NCI-H2029 treated with DMSO at 0.1 percent for 48 hours (cell line): ENCODE results near the gene KDM4F.

Experiments
- DNase-seq: peaks from one replicate; lab custom pipeline; 2025; lab: John Stamatoyannopoulos, UW

KDM4F gene

DNA sequence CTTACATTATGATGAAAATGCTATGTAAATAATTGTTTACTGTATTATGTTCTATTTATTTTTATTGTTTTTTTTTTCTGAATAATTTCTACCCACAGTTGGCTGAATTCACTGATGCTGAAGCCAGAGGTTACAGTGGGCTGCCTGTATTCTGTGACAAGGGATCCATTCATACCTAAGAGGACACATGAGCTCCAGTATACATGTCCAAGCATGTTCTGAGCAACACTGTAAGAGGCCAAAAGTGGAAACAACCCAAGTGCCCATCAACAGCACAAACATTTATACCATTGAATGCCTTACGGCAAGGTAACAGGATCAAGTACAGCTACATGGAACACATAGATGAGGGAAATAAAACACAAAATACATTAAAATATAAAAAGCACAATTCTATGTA lies 16.1 kb downstream of the KDM4F start:
- no peak for DNase-seq

DNA sequence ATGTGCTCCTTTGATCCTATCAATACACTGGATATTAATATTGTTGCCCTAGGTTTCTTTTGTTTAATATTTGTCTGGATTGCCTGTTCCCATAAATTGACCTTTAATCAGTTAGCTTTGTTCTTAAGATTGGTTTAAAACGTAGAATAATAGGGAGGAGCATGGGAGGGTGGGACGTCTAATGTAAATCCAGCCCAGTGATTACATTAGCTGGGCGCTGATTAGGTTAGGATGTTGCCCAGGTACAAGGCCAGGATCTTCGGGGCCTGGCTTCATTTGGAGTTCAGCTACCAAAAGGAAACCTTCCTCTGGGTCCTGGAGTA lies 17.5 kb downstream of the KDM4F start, which contains the start of gene SRSF8:
TSS of gene SRSF8 (plus strand) at position 204 of the 323 bp plus-strand sequence. CDS start 308 bp downstream, outside the sequence.
- DNase-seq: no peak

DNA sequence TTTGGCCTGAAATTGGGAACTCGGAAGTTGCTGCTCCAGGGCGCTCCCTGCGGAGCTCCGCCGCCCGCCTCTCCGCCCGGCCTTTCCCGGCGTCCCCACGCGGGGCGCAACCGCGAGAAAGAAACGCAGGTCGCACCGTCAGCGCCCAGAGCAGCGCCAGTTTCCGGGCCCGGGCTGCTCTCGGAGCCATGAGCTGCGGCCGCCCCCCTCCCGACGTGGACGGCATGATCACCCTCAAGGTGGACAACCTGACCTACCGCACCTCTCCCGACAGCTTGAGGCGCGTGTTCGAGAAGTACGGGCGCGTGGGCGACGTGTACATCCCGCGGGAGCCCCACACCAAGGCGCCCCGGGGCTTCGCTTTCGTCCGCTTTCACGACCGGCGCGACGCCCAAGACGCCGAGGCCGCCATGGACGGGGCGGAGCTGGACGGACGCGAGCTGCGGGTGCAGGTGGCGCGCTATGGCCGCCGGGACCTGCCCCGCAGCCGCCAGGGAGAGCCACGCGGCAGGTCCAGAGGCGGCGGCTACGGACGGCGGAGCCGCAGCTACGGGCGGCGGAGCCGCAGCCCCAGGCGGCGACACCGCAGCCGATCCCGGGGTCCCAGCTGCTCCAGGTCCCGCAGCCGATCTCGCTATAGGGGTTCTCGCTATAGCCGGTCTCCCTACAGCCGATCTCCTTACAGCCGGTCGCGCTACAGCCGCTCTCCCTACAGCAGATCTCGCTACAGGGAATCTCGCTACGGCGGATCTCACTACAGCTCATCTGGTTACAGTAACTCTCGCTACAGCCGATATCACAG lies 18.0 kb downstream of the KDM4F start:
- DNase-seq: peak; percentile 46

DNA sequence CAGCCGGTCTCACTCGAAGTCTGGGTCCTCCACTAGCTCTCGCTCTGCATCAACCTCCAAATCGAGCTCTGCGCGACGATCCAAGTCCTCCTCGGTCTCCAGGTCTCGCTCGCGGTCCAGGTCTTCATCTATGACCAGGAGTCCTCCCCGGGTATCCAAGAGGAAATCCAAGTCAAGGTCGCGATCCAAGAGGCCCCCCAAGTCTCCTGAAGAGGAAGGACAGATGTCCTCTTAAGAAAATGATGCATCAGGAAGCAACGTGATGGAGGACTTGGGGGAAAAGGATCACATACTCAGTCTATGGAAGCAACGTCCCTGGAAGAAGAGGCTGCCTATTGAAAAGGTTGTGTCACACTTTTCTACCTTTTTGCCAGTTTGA lies 18.6 kb downstream of the KDM4F start:
- peak; percentile 57 for DNase-seq

DNA sequence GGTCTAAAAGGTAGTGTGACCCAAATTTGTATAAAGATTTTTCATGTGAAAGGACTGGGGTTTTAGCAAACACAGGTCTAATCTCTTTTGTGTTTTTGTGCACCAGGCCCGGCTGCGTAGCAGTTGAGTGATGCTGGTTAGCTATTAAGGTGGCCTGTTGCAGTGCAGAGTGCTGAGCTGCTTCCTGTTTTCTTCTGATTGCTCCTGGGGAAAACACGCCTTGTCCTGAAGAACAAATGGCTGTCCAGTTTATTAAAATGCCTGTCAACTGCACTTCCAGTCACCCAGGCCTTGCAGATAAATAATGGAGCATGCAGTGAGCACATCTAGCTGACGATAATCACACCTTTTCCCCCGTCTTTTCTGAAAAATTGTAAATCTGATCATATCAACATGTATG lies 19.3 kb downstream of the KDM4F start:
- DNase-seq: peak; percentile 89

DNA sequence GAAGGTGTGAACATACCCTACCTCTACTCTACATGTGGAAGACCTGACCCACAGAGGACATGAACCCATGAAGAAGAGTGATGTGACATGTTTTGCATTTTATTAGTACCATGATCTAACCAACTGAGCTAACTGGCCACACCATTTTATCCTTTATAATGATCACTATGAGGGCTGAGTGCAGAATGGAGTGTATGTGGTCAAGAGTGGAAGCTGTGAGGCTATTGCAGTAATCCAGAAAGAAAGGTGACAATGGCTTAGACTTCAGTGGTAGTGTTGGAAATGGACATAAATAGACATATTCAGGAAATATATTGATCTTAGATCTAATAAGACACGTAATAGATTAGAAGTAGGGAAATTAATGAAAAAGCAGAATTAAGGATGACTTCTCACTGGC lies 21.2 kb downstream of the KDM4F start:
- no peak for DNase-seq

DNA sequence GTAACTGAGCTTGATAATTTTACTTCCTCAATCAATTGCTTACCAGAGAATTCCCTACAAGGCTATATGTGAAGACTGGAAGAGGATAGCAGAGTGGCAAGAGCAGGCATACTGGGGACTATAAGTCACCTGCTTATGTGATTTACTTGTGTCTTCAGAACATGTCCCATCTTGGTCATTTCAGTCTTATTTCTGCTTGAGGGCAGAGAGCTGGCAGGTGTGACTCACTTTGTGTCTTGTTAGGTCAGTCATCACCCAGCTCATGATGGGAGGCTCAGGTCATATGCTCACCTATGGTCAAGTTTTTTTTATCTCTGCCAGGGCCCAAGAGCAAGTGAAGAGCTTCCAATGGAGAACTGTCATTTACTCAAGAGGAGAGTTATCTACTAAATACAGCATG lies 23.7 kb downstream of the KDM4F start:
- no peak for DNase-seq

DNA sequence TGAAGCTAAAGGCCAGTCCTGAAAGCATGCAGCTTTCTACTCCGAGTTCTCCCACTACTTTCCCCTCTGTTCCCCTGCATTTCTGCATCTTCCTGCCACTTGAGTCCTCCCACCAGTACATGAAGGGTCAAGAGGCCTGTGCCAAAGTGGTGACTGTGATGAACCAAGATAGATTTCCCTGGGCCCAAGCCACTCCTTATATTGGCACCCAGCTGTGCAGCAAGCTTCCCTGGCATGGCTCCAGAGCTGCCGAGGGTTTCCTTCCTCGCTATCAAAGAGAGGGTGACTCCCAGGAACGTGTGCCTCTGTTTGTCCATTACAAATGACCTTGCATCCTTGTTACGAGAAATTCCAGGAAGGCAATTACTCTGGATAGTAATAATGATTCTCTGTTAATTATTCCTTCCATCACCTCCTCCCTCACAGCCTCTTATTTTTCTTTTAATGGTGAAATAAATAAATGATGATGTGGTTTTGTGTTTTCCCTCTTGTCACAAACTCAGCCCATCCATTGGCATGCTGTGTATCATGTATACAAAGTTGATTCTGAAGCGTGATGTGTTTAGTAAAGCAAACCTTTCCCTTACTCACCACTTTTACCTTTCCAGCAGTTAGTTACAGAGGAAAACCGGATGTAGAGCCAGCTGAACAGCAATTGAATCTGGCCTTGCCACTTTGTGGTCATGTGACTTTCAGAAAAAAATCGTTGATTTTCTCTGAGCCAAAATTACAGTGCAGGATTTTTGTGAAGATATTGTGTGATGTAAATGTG lies 25.8 kb downstream of the KDM4F start:
- peak; percentile 25 for DNase-seq

DNA sequence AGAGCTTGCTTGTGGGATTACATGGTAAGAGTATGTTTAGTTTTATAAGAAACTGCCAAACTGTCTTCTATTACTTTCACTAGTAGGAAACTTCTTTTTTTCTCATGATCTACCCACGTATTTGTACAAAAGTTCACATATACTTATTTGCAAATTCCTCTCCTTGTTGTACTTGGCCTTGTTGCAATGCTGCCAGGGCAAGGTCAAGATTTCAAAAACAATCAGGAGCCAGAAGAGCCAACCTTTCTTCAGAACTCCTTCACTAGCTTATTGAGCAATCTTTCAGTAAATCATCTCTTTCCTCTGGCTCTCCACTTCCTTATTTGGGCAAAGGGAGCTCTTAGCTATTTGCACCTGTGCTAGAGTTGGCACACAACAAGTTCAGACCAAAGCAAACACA lies 27.2 kb downstream of the KDM4F start:
- DNase-seq: no peak

DNA sequence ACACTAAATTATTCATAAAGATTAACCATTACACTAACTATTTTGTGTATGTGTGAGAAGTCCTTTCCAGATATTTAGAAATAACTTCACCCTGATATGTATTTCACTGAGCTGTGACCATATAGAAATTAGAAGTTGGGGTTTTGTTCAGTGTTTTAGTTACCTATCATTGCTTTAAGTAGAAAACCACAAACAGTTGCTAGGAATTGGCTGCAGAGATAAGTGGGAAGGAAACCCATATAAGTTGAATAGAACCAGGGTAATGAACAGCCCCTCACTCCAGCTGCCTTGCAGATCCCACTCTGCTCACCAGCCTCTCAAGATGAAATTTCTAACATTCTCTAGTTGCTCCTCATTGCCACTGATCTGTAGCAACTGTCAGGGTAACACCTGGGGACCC lies 27.8 kb downstream of the KDM4F start:
- DNase-seq: no peak

DNA sequence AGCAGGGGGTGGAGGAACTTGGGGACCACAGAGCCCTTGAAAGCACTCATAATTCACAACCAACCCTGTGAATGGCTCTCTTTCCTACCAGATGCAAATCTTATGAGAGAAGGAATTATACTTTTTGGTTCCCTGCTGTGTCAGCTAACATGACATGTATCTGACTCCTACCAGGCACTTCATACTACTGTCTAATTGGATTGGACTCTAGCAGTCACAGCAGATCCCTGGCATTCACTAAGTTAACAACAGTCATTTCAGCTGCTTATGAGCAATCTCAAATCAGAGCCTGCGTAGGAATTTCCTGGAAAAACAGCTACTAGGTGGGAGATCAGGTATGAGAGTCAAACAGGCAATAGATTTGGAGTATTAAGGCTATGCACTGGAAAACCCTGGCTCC lies 29.3 kb downstream of the KDM4F start:
- DNase-seq: no peak

DNA sequence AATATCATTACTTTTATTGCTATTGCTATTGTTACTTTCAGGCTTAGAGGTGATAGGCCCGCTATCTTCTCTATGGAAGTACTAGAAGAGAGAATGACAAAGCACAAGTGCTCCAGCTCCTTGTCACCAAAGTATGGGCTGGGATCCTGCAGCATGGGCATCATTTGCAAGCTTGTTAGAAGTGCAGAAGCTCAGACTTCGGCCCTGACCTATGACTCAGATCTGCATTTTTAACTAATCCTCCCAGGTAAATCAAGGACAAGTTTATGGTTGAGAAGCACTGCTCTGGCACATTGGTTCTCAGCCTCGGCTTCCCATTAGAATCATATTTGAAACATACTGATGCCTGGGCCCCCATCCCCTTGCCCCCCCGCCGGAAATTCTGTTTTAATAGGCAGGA lies 31.8 kb downstream of the KDM4F start:
- DNase-seq: no peak

DNA sequence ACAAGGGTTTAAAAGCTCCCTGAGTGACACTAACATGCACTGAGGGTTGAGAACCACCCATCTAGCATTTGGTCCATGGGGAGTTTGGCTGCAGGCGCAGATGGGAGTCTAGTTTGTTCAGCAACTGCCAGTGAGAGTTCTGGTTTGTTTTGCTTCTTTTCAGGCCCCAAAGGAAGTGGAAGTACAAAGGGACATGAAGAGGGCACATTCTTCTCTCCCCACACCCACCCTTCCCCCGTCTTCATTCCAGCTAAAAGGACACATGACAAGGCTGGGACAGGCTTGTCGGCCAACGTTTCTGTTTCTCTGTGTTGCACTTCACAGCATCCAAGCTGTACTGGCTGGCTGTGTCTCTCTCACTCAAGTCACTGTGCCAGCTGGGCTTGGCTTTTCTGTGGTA lies 32.2 kb downstream of the KDM4F start:
- no peak for DNase-seq

DNA sequence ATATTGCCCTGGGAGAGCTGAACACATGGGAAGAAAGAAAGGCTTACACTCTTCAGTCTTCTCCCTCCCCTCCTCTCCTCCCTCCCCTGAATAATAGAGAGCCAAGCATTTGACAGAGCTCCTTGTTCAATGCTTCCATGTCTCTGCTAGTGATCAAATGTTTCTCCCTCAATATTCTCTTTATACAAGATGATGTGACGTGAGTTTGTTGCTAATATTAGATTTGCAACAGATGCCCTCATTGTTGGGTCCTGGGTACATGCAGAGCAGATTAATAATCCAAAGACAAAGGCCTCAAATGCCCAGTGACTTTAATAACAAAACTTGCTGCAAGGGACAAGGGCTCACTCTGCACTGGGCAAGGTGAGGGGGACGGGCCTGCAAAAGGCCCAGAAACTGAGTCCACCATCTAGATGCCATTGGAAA lies 33.4 kb downstream of the KDM4F start:
- DNase-seq: no peak

DNA sequence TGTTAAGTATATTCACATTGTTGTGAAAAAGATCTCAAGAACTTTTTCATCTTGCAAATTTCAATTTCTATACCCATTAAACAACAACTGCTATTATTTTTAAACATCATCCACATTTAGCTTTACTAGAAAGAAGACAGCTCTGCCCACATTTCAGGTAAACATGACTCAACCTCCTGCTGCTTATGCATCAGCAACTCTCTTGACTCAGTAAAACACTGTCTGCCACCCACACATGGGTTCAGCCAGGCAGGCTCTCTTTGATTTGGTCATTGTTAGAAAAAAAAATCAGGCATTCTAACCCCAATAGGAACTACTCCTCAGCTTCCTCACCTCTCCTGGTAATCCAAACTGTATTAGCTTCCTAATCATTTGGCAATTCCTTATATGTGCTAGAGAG lies 35.3 kb downstream of the KDM4F start:
- DNase-seq: no peak

DNA sequence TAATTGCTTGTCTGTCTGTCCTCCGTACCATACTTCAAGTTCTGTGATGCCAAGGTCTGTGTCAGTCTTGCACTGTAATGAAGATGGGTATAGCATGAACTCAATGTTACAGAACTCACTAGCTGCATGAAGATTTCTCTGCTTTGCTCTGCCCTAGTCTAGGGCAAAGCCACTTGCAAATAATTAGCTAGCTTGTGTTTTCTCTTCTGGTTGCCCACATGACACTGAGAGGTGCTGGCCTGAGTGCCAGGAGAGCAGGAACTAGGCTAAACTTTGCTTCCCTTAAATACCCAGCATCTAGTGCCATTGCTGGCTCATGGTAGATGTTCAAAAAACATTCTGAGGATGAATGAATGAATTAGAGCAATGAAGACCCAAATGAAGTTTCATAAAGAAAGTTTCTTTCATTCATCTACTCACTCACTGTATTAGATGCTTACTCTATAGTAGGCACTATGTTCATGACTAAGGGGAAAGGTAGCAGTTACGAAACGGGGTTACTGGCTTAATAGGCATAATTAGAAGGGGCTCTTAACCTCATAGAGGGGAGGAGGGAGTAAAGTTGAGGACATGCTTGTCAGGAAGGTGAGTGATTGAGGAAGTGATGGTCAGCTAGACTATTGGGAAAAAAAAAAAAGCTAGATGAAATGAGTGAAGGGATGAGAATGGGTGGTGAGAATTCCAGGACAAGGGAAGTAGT lies 36.0 kb downstream of the KDM4F start:
- DNase-seq: no peak

DNA sequence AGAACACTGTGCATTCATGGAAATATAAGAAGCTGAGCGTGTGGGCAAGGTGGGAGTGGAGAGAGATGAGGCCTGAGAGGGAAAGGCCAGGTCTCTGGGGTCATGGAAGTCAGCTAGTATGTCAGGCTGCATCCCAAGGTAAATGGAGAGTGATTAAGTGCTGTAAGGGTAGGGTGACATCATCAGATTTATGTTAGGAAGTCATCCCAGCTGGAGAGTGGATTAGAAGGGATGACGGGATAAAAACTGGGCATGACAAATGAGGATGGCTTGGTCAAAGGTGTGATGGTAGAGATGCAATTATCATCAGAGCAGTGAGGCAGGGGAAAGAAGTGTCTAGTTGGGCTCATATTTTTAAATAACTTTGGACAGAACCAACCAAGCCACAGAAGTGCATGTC lies 36.9 kb downstream of the KDM4F start:
- DNase-seq: no peak

DNA sequence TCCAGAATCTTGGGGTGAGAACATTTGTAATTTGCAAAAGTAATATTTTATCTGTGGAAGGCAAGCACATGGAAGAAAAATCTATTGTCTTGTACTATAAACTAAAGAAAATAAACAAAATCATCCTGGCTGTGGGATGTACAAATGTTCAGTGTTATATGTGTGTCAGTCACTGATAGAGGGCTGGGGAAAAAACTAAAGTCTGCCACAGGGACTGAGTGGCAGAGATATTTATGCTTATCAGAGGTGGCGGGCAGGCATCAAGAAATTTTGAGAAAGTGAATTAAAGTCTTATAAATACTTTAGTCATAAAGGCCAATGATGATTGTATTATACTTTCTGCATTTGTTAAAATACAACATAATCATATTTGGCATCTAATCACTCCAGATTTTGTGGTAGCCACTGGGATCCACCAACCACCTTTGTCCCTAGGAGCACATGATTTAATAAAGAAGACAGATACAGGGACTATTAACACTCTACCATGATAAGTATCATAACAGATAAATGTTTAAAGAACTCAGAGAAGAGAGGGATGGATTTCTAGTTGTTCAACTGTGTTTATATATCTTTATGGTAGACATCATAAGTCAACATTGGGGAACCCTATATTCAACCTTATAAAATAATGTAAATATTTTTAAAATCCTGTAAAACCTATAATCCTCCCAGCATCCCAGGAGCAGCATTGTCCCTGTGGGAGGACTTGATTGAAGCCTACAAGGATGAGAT lies 37.8 kb downstream of the KDM4F start:
- DNase-seq: no peak

DNA sequence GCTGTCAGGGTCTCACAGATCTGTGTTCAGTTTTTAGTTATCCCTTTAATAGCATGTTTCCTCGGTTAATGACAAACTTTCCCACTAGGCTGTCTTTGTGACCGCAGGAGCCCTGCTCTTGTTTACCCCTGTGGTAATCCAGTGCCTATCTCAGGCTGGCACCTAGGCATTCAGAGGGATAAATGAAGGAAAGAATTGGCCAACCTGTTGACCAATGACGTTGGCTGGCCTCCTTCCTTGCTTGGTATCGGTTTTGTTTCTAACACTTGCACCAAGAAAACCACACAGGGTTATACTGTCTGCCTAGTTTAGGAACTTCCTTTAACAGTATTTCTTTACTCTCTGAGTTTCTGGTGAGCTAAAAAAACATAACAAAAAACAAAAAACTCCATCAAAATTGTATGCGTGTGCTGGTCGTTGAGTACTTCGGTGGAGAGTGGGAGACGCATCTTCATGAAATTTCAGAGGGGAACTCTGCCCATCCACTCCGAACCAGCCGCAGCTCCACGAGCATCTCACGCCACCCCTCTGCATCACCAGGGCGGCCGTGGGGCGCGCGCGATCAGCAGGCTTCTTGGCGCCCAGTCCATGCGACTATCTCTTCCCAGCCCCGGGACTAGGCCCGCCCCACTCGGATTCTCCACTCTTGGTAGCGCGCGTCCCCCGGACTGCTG lies 39.9 kb downstream of the KDM4F start:
- DNase-seq: no peak

DNA sequence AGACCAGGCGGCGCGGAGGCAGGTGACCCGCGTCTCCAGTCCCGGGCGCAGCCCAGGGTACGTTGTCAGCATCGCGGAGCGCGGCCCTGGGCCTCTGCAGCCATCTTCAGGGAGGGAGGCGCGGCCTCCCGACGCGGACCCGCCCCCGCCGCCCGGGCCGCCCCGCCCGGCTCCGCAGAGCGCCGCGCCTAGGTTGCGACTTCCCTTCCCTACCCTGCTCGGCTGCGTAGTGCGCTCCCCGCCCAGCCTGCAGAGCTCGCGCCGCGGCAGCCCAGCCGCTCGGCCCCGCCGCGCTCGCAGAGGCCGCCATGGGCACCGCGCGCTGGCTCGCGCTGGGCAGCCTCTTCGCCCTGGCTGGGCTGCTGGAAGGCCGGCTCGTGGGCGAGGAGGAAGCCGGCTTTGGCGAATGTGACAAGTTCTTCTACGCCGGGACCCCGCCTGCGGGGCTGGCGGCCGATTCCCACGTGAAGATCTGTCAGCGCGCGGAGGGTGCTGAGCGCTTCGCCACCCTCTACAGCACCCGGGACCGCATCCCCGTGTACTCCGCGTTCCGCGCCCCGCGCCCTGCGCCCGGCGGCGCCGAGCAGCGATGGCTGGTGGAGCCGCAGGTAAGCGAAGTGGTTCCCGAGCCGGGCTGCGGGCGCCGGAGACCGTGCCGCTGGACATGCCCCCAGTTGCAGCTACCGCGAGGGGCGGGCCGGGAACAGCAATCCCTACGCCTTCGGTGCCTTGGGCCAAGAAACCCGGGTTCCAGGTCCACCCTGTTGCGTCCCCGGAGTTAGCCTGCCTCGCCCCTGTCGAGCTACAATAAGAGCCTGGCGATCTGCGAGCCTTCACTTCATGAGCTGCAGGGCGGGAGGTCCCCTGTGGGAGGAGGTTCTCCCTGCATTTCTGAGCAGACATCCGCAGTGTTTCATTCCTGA lies 40.7 kb downstream of the KDM4F start, which contains the start of gene ENDOD1:
TSS of gene ENDOD1 (plus strand) at position 227 of the 923 bp plus-strand sequence. CDS start at position 309, 82 bp downstream.
- no peak for DNase-seq
